Measurements from ENCODE around the gene APAF1. TPM values are rescaled to one million over a fixed set of nuclear protein-coding genes. Genes with fewer than 3 reads are reported as not detected.
A peak's percentile ranks its signal among the peaks of the same experiment; 100 is the strongest.

The APAF1 gene
- polyA plus RNA-seq, 1 experiment = 6.0 TPM

DNA sequence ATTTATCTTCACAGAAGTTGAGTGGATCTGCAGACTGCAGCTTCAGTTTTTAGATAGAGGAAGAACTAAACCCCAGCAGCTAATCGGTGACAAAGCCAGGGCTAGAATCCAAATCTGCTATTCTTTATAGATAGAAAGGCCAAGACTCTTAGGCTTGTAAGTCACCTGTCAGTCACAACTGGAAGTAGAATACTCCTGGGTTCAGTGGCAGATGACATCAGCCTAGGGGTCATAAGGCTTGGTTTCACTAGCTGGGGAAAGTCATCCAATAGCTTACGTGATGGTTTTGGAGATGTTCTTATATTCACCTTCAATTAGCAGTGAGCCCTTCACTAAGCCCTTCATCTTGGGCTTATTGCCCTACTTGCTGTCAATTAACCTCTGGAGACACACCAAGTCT lies 93.4 kb downstream of the APAF1 start:
- Histone ChIP-seq H3K27me3 (ENCODE audit: control insufficient read depth, insufficient read depth, low read length) (peaks cover 1% of the 10 kb centered on the region; the same call in 1 of the 2 replicates), H3K36me3 (ENCODE audit: control insufficient read depth, insufficient read depth, low read length) (no peaks in the 10 kb centered on the region), H3K4me3 (ENCODE audit: low read depth, low read length) (no peak overlapping the region)
- ChIA-PET CTCF (interaction anchor here (0.6 to 1.6 kb wide), 2 partner anchors 10 to 444 kb away, joined by 3 to 5 read pairs; no protein-coding TSS in a partner anchor), POLR2A (no interaction called here)
- TF ChIP-seq CTCF (IDR thresholded peaks at IDR 0.05; ENCODE audit: insufficient read depth, low read depth, low read length) = no peak
- DNase-seq (ENCODE audit: low read depth) = no peak

DNA sequence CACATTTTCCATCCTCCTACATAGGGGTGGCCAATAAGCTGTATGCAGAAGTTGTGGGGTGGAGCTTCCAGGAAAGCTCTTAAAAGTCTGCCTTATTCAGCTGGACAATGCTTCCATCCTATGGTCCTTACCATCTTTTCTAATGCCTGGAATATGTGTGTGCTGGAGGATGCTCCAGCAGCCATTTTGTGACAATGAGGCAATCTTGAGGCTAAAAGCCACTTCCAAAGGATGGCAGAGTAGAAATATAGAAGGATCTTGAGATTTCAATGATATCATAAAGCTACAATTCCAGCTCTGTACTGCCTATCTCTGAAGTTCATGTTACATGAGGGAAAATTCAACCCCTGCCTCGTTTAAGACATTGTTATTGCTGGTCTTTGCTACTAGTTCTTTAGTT lies 95.7 kb downstream of the APAF1 start:
- Histone ChIP-seq H3K36me3 (ENCODE audit: control insufficient read depth, insufficient read depth, low read length) (no peaks in the 10 kb centered on the region), H3K27me3 (ENCODE audit: control insufficient read depth, insufficient read depth, low read length) (peaks cover 1% of the 10 kb centered on the region; the same call in 1 of the 2 replicates), H3K4me3 (ENCODE audit: low read depth, low read length) (no peak overlapping the region)
- DNase-seq (ENCODE audit: low read depth) = no peak
- TF ChIP-seq CTCF (IDR thresholded peaks at IDR 0.05; ENCODE audit: insufficient read depth, low read depth, low read length) = no peak
- CTCF ChIA-PET = interaction anchor here (1.1 to 1.4 kb wide), 5 partner anchors 10 to 258 kb away, joined by 3 to 7 read pairs (median 4); no protein-coding TSS in a partner anchor
- POLR2A ChIA-PET = no interaction called here

DNA sequence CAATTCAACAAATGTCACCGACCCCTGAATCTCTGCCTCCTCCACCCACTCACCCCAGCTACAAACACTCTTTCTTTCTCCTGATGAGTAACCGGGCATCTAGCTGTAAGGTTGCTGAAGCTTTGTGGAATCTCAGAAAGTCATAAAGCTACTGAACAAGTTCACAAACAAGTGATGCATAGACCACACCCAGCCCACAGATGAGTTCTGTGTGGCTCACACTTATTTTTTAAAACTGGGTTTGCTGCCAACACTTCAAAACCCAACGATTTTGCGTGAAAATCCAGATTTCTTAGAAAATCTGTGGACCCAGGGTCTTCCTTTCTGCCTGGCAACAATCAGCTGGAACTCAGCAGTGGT lies 96.1 kb downstream of the APAF1 start:
- no peak overlapping the region for H3K4me3 ChIP-seq (ENCODE audit: low read depth, low read length)
- CTCF ChIA-PET = interaction anchor here (1.2 to 1.4 kb wide), 3 partner anchors 9 to 19 kb away, joined by 3 to 7 read pairs (median 5); no protein-coding TSS in a partner anchor
- DNase-seq (ENCODE audit: low read depth) = no peak
- H3K36me3 ChIP-seq (ENCODE audit: control insufficient read depth, insufficient read depth, low read length) = no peaks in the 10 kb centered on the region
- POLR2A ChIA-PET = no interaction called here
- peaks cover 1% of the 10 kb centered on the region; the same call in 1 of the 2 replicates for H3K27me3 ChIP-seq (ENCODE audit: control insufficient read depth, insufficient read depth, low read length)
- no peak for TF ChIP-seq CTCF (IDR thresholded peaks at IDR 0.05; ENCODE audit: insufficient read depth, low read depth, low read length)

DNA sequence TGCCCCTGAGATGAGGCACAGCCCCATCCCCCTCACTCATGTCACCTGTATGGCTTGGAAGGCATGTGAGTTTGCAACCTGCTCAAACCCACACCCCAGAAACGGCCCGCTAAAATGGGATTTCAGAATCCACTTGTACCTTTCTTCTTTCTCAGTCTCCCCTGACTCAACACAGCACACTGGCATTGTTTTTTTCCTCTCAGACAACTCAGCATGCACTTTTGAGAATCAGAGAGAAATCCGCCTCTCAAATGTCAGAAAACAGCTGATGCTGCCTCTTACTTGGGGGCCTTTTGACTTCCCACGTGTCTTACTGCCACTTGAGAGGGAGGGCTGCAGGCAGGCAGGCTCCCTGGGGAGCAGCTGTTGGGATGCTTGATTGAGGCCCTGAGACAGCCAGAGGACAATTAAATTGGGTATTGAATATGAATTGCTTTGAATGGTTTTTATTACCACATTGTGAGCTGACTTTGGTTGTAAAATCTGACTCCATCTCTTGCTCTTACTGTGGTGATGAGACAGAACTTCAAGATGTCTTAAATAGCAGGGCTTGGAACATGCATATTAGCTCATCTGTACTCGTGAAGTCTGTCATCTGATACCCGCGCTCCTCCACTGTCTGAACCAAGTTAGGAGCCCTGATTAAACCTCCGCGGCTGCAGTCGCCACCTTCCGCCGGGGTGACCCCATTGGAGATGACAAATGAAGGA lies 96.6 kb downstream of the APAF1 start:
- Histone ChIP-seq H3K4me3 (ENCODE audit: low read depth, low read length) (no peak overlapping the region), H3K36me3 (ENCODE audit: control insufficient read depth, insufficient read depth, low read length) (no peaks in the 10 kb centered on the region), H3K27me3 (ENCODE audit: control insufficient read depth, insufficient read depth, low read length) (peaks cover 1% of the 10 kb centered on the region; the same call in 1 of the 2 replicates)
- CTCF ChIA-PET = interaction anchor here (1.0 to 1.2 kb wide), 2 partner anchors 8 to 17 kb away, joined by 5 read pairs; no protein-coding TSS in a partner anchor
- DNase-seq (ENCODE audit: low read depth) = no peak
- TF ChIP-seq CTCF (IDR thresholded peaks at IDR 0.05; ENCODE audit: insufficient read depth, low read depth, low read length) = no peak
- POLR2A ChIA-PET = no interaction called here

GRCh38 chr12:98743362-98743953 lies 98.4 kb downstream of the APAF1 start:
- ChIA-PET POLR2A (no interaction called here), CTCF (no interaction called here)
- Histone ChIP-seq H3K27me3 (ENCODE audit: control insufficient read depth, insufficient read depth, low read length) (peaks cover 1% of the 10 kb centered on the region; the same call in 1 of the 2 replicates), H3K36me3 (ENCODE audit: control insufficient read depth, insufficient read depth, low read length) (no peaks in the 10 kb centered on the region), H3K4me3 (ENCODE audit: low read depth, low read length) (no peak overlapping the region)
- TF ChIP-seq CTCF (IDR thresholded peaks at IDR 0.05; ENCODE audit: insufficient read depth, low read depth, low read length) = peak; percentile 49
- no peak for DNase-seq (ENCODE audit: low read depth)
